Endodermal cell (in vitro differentiated cells): ENCODE measurements around the gene CISH. TPM values are rescaled to one million over a fixed set of nuclear protein-coding genes. Genes with fewer than 3 reads are reported as not detected.

Experiments
- DNase-seq: peaks from one replicate; pipeline ENCODE4 v3.0.0-alpha.2; 2017
- H3K27ac ChIP-seq: 2 replicates; pipeline ENCODE4 v1.5.1; 2013; ENCODE audit warnings: mild to moderate bottlenecking, low read depth, low read length, moderate library complexity
- H3K27me3 ChIP-seq: 2 replicates; pipeline ENCODE4 v1.6.1; 2013; ENCODE audit warnings: mild to moderate bottlenecking, low read length, moderate library complexity; ENCODE audit not compliant: insufficient read depth, control insufficient read depth, poor library complexity, severe bottlenecking
- H3K36me3 ChIP-seq: 2 replicates; pipeline ENCODE4 v1.7.0; 2013; ENCODE audit warnings: mild to moderate bottlenecking, low read length, moderate library complexity; ENCODE audit not compliant: control insufficient read depth, insufficient read depth
- H3K4me1 ChIP-seq: one replicate; pipeline ENCODE4 v1.7.0; 2013; ENCODE audit warnings: low read length; ENCODE audit not compliant: control insufficient read depth, insufficient read depth
- H3K4me3 ChIP-seq: 2 replicates; pipeline ENCODE4 v1.5.1; 2013; ENCODE audit warnings: mild to moderate bottlenecking, low read length, moderate library complexity
- H3K9ac ChIP-seq: 2 replicates; pipeline ENCODE4 v1.6.1; 2013; ENCODE audit warnings: mild to moderate bottlenecking, low read length, moderate library complexity; ENCODE audit not compliant: poor library complexity, severe bottlenecking; ENCODE audit errors: extremely low read depth
- H3K9me3 ChIP-seq: 2 replicates; pipeline ENCODE4 v1.6.1; 2013; ENCODE audit warnings: mild to moderate bottlenecking, low read length, moderate library complexity; ENCODE audit not compliant: control insufficient read depth
- H3K27ac Mint-ChIP-seq: 2 replicates; pipeline ENCODE4 v1.8.0; 2020; ENCODE audit warnings: mixed read lengths
- H3K27me3 Mint-ChIP-seq: 2 replicates; pipeline ENCODE4 v1.8.0; 2021; ENCODE audit warnings: mild to moderate bottlenecking, mixed read lengths; ENCODE audit not compliant: insufficient read depth
- H3K36me3 Mint-ChIP-seq: 2 replicates; pipeline ENCODE4 v1.8.0; 2020; ENCODE audit warnings: low read depth, mixed read lengths
- H3K4me1 Mint-ChIP-seq: 2 replicates; pipeline ENCODE4 v1.8.0; 2020; ENCODE audit warnings: mixed read lengths
- H3K4me3 Mint-ChIP-seq: 2 replicates; pipeline ENCODE4 v1.8.0; 2020; ENCODE audit warnings: mild to moderate bottlenecking, moderate library complexity, mixed read lengths
- H3K9me3 Mint-ChIP-seq: 2 replicates; pipeline ENCODE4 v1.8.0; 2020; ENCODE audit warnings: mild to moderate bottlenecking, mixed read lengths
- WGBS, 2 experiments: methylation state at CpG; one replicate each; pipeline versions ENCODE4 v1.1.5 to v1.1.7; 2013; ENCODE audit warnings: missing lambda C conversion rate in 2 of 2, mixed read lengths in 1 of 2; ENCODE audit not compliant: insufficient coverage in 1 of 2, insufficient read length in 1 of 2; 5-methylcytosine and 5-hydroxymethylcytosine counted together
- total RNA-seq, 2 donors: library from RNA; stranded (reverse); fragmentation: NEBNext Ultra II Directional in 1 of 2; extraction: Animal tissue kit (Norgen Biotek cat#: 25700) in 1 of 2; gene quantifications; 2 replicates in 1 of 2; 3 replicates in 1 of 2; pipeline ENCODE4 v1.2.1, GENCODE V29; 2021
- TF ChIP-seq, protein P1 (sequence below): fragments of 200-600 bp; sonication (generic); conservative IDR thresholded peaks from 2 replicates; pipeline ENCODE4 v1.5.0; 2021; ENCODE audit warnings: antibody characterized with exemption, mild to moderate bottlenecking

CISH gene
- total RNA-seq, 2 donors from 2014 or later = 1.2 to 2.0 TPM

DNA sequence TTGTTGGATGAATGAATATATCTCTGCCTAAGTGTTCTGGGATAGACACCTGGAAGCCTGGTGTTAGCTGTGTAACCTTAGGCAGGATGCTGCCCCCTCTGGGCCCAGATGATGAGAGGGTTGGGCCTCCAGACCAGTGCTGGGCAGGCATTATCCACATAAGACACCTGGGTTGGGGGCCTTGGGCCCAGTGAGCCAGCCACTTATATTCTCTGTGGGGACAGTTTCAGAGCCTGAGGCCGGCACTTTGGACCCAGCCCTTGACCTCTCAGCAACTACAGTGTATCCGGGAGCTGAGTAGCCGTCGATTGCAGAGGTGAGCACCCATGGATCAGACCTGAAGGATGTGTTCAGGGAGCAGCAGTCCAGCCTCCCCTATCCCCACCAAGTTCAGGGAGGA, 40.1 kb downstream of the CISH start:
- H3K36me3 ChIP-seq = peaks cover 7% of the 10 kb centered on the region
- Mint-ChIP-seq H3K27ac (no peak overlapping the region), H3K4me3 (no peak overlapping the region), H3K4me1 (peaks cover 4% of the 10 kb centered on the region), H3K27me3 (peaks cover 6% of the 10 kb centered on the region), H3K9me3 (no peaks in the 10 kb centered on the region), H3K36me3 (peaks cover 2% of the 10 kb centered on the region)
- H3K27ac ChIP-seq = no peak overlapping the region
- no peaks in the 10 kb centered on the region for H3K9me3 ChIP-seq
- no peak overlapping the region for H3K4me3 ChIP-seq
- peaks cover 3% of the 10 kb centered on the region for H3K4me1 ChIP-seq
- H3K27me3 ChIP-seq = peaks cover 4% of the 10 kb centered on the region
- no peak overlapping the region for H3K9ac ChIP-seq
- TF ChIP-seq, protein P1, sequence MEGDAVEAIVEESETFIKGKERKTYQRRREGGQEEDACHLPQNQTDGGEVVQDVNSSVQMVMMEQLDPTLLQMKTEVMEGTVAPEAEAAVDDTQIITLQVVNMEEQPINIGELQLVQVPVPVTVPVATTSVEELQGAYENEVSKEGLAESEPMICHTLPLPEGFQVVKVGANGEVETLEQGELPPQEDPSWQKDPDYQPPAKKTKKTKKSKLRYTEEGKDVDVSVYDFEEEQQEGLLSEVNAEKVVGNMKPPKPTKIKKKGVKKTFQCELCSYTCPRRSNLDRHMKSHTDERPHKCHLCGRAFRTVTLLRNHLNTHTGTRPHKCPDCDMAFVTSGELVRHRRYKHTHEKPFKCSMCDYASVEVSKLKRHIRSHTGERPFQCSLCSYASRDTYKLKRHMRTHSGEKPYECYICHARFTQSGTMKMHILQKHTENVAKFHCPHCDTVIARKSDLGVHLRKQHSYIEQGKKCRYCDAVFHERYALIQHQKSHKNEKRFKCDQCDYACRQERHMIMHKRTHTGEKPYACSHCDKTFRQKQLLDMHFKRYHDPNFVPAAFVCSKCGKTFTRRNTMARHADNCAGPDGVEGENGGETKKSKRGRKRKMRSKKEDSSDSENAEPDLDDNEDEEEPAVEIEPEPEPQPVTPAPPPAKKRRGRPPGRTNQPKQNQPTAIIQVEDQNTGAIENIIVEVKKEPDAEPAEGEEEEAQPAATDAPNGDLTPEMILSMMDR = no peak
- no peak for DNase-seq
- 91% methylated on average over 4 of the region's 4 CpGs; no CpG with 5 or more reads in 1 of the 2 experiments for WGBS, 2 experiments

DNA sequence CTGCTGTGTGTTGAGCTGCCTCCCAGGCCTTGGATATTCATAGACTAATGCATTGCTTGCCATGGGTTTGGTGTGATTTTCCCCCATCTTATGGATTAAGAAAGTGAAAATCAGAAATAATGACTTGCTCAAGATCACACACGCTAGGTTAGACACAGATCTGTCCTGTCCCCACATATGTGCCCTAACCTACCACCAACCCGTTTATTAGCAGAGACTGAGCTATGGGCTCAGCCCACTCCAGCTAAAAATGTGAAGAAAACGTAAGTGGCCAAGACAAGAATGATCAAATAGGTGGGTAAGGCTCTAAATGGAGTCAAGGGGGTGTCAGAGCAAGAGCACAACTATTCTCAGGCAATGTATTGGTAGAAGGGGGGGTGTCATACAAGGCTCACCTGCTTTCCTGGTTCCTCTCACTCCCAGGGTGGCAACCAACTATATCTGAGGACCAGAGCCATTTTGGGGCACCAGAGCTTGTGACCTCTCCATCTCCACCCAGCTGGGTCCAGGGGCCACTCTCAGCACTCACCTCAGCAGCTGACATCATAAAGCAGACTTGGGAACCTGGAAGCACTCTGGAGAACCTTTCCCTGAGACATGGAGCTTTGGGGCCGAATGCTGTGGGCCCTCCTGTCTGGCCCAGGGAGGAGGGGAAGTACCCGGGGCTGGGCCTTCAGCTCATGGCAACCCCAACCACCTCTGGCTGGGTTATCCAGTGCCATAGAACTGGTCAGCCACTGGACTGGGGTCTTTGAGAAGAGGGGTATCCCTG, 40.9 kb downstream of the CISH start:
- Mint-ChIP-seq H3K4me1 (peaks cover 4% of the 10 kb centered on the region), H3K4me3 (peak overlapping the region; percentile 95), H3K36me3 (no peaks in the 10 kb centered on the region), H3K9me3 (no peaks in the 10 kb centered on the region), H3K27me3 (peaks cover 12% of the 10 kb centered on the region), H3K27ac (no peak overlapping the region)
- no peak for DNase-seq
- H3K4me1 ChIP-seq = peaks cover 5% of the 10 kb centered on the region
- TF ChIP-seq, protein P1 = no peak
- H3K27me3 ChIP-seq = peaks cover 10% of the 10 kb centered on the region
- H3K27ac ChIP-seq = no peak overlapping the region
- 89 to 100% methylated on average over 2 to 5 of the region's 5 CpGs for WGBS, 2 experiments
- H3K4me3 ChIP-seq = peak overlapping the region; percentile 98
- H3K36me3 ChIP-seq = peaks cover 7% of the 10 kb centered on the region
- H3K9me3 ChIP-seq = no peaks in the 10 kb centered on the region
- H3K9ac ChIP-seq = no peak overlapping the region

DNA sequence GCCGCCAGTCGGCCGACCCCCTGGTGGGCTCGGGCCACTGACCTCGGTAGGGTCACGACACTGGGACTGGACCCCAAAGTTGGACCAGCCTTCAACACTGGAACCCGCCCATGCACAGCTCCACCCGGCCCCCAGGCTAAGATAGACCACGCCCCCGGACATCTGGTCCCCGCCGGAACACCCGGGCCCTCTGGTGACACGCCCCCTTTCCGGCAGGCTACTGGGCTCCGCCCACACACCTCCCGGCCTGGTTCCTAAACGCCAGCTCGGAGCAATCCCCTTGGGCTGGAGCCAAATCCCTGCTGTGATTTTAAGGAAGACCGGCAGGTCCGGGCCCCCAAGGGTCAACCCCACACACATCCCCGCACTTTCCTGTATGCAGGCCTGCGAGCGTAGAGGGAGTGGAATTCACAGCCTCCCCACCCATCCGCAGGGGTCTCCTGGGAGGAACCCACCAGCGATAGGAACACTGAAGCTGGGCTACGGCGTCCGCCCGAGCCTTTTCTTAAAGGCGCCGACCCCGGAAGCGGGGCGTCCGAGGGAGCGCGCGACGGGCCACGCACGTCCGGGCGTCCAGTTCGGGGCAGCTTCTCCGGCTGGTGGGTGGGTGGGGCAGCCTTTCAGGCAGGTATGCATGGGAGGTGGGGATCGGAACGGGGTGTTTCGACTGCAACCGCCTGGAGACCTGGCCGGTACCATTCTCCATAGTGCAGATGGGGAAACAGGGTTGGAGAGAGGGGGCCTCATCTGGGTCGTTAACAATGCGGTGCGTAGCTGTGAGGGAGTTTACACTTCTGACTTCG, 42.4 kb downstream of the CISH start, which contains the start of gene HEMK1:
HEMK1 (plus strand) TSS at position 576 of the 803 bp plus-strand sequence. CDS start 1,583 bp downstream, outside the sequence.
- Histone ChIP-seq H3K27me3 (peaks cover 10% of the 10 kb centered on the region), H3K9me3 (no peaks in the 10 kb centered on the region), H3K27ac (peak within 1 kb of the TSS; percentile 52), H3K4me1 (peaks cover 5% of the 10 kb centered on the region), H3K36me3 (peaks cover 7% of the 10 kb centered on the region), H3K9ac (peak within 1 kb of the TSS; percentile 79), H3K4me3 (peak within 1 kb of the TSS; percentile 98)
- Mint-ChIP-seq H3K27ac (peak within 1 kb of the TSS; percentile 96), H3K4me3 (peak within 1 kb of the TSS; percentile 95), H3K27me3 (peaks cover 12% of the 10 kb centered on the region), H3K36me3 (no peaks in the 10 kb centered on the region), H3K9me3 (no peaks in the 10 kb centered on the region), H3K4me1 (peaks cover 4% of the 10 kb centered on the region)
- 0 to 1% methylated on average over 21 to 55 of the region's 55 CpGs for WGBS, 2 experiments
- TF ChIP-seq, protein P1 = no peak
- DNase-seq = peak; percentile 98
